Uterus (tissue), 2 donors: ENCODE results near the gene C1orf174.

Experiments used
- CTCF ChIP-seq, 4 experiments: fragments of 200-600 bp in 2 of 4; fragments of 450-650 bp in 2 of 4; sonication (generic) in 2 of 4; IDR thresholded peaks; one replicate each; pipeline ENCODE4 v1.5.1; 2016 to 2019; ENCODE audit warnings: antibody characterized with exemption in 4 of 4, mild to moderate bottlenecking in 2 of 4, moderate library complexity in 1 of 4
- POLR2A ChIP-seq, 2 donors: fragments of 450-650 bp; IDR thresholded peaks; one replicate each; pipeline ENCODE4 v1.6.1; 2016; ENCODE audit warnings: antibody characterized with exemption in 2 of 2, mild to moderate bottlenecking in 1 of 2, moderate library complexity in 1 of 2

- no peak for TF ChIP-seq POLR2A (IDR thresholded peaks at IDR 0.05)
- no peak for TF ChIP-seq CTCF (IDR thresholded peaks at IDR 0.05)
Measured at GRCh38 chr1:3904843-3905185, 4.7 kb upstream of the C1orf174 start.
